ENCODE measurements around the gene PITX2.

DNA sequence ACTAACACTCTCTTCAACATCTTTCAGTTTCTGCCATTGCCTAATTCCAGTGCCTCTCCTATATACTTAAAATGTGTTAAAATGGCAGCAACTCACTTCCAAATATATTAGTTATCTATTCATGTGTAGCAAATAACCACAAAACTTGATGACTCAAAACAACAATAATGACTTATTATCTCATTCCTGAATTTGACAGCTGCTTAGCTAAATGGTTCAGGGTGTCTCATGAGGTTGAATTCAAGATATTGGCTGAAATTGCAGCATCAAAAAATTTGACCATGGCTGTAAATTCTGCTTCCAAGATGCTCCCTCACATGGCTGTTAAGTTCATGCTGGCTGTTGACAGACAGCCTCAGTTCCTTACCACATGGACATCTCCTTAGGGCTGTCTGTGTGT is 25.3 kb downstream of the PITX2 start:
- TF ChIP-seq, protein P1, sequence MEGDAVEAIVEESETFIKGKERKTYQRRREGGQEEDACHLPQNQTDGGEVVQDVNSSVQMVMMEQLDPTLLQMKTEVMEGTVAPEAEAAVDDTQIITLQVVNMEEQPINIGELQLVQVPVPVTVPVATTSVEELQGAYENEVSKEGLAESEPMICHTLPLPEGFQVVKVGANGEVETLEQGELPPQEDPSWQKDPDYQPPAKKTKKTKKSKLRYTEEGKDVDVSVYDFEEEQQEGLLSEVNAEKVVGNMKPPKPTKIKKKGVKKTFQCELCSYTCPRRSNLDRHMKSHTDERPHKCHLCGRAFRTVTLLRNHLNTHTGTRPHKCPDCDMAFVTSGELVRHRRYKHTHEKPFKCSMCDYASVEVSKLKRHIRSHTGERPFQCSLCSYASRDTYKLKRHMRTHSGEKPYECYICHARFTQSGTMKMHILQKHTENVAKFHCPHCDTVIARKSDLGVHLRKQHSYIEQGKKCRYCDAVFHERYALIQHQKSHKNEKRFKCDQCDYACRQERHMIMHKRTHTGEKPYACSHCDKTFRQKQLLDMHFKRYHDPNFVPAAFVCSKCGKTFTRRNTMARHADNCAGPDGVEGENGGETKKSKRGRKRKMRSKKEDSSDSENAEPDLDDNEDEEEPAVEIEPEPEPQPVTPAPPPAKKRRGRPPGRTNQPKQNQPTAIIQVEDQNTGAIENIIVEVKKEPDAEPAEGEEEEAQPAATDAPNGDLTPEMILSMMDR (conservative IDR thresholded peaks at IDR 0.05; ENCODE audit: low read depth in 2 of 2), result no peak
- TF ChIP-seq, protein P2, sequence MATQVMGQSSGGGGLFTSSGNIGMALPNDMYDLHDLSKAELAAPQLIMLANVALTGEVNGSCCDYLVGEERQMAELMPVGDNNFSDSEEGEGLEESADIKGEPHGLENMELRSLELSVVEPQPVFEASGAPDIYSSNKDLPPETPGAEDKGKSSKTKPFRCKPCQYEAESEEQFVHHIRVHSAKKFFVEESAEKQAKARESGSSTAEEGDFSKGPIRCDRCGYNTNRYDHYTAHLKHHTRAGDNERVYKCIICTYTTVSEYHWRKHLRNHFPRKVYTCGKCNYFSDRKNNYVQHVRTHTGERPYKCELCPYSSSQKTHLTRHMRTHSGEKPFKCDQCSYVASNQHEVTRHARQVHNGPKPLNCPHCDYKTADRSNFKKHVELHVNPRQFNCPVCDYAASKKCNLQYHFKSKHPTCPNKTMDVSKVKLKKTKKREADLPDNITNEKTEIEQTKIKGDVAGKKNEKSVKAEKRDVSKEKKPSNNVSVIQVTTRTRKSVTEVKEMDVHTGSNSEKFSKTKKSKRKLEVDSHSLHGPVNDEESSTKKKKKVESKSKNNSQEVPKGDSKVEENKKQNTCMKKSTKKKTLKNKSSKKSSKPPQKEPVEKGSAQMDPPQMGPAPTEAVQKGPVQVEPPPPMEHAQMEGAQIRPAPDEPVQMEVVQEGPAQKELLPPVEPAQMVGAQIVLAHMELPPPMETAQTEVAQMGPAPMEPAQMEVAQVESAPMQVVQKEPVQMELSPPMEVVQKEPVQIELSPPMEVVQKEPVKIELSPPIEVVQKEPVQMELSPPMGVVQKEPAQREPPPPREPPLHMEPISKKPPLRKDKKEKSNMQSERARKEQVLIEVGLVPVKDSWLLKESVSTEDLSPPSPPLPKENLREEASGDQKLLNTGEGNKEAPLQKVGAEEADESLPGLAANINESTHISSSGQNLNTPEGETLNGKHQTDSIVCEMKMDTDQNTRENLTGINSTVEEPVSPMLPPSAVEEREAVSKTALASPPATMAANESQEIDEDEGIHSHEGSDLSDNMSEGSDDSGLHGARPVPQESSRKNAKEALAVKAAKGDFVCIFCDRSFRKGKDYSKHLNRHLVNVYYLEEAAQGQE (IDR thresholded peaks at IDR 0.05; ENCODE audit: unreplicated experiment), result no peak
- TF ChIP-seq POLR2AphosphoS5 (IDR thresholded peaks at IDR 0.05; ENCODE audit: low read depth) (no peak), EZH2 (IDR thresholded peaks at IDR 0.05; ENCODE audit: low read depth, unreplicated experiment) (no peak)
